ENCODE results near the gene AXIN2.
"Not testable (repeated sequence)": the region's sequence is repeated elsewhere in the genome, so short reads cannot be mapped to it uniquely, and the experiment has no call there.

The AXIN2 gene

DNA sequence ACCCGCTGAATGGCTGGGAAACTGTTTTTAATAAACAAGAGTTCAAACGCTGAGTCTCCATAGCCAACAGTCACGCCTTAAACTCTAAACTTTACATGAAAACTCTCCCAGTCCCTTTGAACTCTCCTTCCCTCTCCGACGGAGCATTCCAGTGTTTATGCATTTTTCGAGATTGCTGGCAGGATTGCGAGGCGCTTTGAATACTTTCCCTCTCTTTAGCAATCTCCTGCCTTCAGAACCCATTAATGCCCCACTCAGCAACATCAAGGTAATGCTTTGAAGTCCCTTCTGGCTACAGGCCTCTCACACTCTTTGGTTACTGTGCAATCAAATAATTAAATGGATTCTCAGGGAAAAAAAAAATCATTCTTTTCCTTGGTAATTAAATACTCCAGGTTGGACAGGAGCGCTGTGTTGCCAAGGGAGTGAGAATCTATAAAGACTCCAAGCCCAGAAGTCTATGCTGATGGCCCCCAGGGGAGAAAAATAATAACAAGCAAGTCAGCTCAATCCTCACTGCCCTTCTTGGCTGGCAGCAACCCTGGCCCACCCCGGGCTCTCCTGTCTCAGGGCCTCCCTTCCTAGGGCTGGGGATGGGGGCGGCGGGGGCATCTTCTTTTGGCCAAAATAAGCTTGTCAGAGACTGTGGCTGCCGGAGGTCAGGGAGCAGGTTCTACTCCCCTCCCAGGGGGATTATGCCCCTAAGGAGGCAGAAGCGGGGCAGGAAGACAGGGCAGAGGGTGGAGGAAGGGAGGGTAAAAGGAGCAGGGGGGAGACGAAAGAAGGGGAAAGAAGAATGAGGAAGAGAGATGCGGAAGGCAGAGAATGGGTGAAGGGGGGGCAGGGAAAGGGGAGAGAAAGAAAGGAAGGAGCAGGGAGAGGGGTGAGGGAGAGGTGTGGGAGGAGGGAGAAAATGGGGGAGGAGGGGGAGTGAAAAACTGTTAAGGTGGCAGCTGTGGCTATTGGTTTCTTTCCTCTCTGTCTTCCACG is 45.2 kb downstream of the AXIN2 start:
- TF ChIP-seq FOXP2 (optimal IDR thresholded peaks at IDR 0.05; ENCODE audit: control extremely low read depth, extremely low read length, insufficient read depth), result no peak
- no peak for TF ChIP-seq EZH2 (IDR thresholded peaks at IDR 0.05)
- no peak for TF ChIP-seq POLR2AphosphoS5 (IDR thresholded peaks at IDR 0.05; ENCODE audit: borderline replicate concordance, low read depth, low read length)
- H3K4me3 ChIP-seq, result no peak overlapping the region
- no peaks in the 10 kb centered on the region for H3K9me3 ChIP-seq (ENCODE audit: low read depth, low read length)
- H3K9ac ChIP-seq (ENCODE audit: insufficient read length), result no peak overlapping the region
- no peaks in the 10 kb centered on the region for H3K36me3 ChIP-seq (ENCODE audit: insufficient read depth, low read length)
- no peak for DNase-seq (ENCODE audit: low read depth, low spot score)
- H3K27ac ChIP-seq, result no peak overlapping the region

DNA sequence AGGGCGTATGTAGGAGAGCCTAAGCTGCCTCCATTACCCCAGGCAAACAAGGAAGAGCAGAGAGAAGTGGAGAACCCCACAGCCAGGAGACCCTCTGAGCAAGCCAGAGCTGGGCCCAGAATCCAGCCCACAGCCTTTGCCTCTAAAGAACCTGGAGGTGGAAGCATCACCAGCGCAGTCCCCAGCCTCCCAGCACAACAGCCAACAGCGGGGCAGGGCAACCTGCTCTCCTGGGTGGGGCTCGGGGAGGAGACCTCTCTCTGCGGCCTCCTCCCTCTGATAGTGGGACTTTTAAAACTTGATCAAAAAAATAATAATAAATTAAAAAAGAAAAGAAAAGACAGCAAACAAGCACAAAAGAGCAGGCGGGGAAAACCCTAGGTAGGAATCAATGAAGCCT is 45.9 kb downstream of the AXIN2 start:
- no peaks in the 10 kb centered on the region for H3K36me3 ChIP-seq (ENCODE audit: insufficient read depth, low read length)

DNA sequence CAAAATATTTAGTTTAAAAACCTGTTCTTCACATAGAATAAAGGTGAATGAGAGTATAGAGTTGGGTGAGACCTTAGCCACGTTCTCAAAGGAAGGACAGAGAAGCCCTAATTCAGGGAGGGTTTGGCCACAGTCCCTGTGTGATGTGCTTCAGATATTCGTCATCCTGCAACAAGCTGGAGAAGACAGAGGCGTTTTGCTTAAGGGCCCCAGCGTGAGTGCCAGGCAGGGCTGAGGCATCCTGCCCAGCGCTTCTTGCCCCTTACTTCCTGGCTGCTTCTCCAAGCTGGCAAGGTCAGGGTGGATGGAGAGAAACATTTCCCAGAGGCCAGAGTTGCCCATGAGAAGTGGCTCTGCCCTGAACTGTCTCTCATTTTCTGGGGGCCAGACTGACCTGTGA is 46.9 kb downstream of the AXIN2 start:
- no peaks in the 10 kb centered on the region for H3K36me3 ChIP-seq (ENCODE audit: insufficient read depth, low read length)
- H3K9ac ChIP-seq (ENCODE audit: insufficient read length), result no peak overlapping the region
- no peak overlapping the region for H3K4me3 ChIP-seq
- DNase-seq (ENCODE audit: low read depth, low spot score), result no peak
- H3K9me3 ChIP-seq (ENCODE audit: low read depth, low read length), result no peaks in the 10 kb centered on the region
- TF ChIP-seq FOXP2 (optimal IDR thresholded peaks at IDR 0.05; ENCODE audit: control extremely low read depth, extremely low read length, insufficient read depth) (no peak), POLR2AphosphoS5 (IDR thresholded peaks at IDR 0.05; ENCODE audit: borderline replicate concordance, low read depth, low read length) (no peak), EZH2 (IDR thresholded peaks at IDR 0.05) (no peak)
- no peak overlapping the region for H3K27ac ChIP-seq

More for the DNA sequence above, 45.9 kb downstream of the AXIN2 start:
- no peaks in the 10 kb centered on the region for H3K9me3 ChIP-seq (ENCODE audit: low read depth, low read length)
- no peak for TF ChIP-seq FOXP2 (optimal IDR thresholded peaks at IDR 0.05; ENCODE audit: control extremely low read depth, extremely low read length, insufficient read depth)
- TF ChIP-seq POLR2AphosphoS5 (IDR thresholded peaks at IDR 0.05; ENCODE audit: borderline replicate concordance, low read depth, low read length), result no peak
- no peak for TF ChIP-seq EZH2 (IDR thresholded peaks at IDR 0.05)
- H3K4me3 ChIP-seq, result no peak overlapping the region
- H3K9ac ChIP-seq (ENCODE audit: insufficient read length), result no peak overlapping the region
- DNase-seq (ENCODE audit: low read depth, low spot score), result no peak
- H3K27ac ChIP-seq, result no peak overlapping the region

DNA sequence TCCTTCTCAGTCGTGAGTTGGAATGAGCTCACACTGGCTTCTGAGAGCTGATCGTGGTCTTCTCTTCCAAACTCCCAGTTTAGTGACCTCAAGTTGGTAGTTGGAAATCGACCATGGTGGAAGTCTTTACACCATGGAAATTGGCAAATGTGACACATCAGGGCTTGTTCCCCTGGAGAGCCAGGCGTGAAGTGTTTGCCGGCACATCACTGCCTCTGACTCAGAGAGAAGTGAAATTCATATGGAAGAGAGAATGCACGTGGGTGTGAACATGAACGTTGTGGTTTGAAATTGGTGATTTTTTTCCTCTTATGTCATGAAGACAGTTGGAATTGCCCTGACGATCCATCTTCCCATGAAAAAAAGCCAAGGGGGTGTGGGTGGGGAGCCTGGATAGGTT is 47.4 kb downstream of the AXIN2 start:
- DNase-seq (ENCODE audit: low read depth, low spot score), result no peak
- no peak for TF ChIP-seq FOXP2 (optimal IDR thresholded peaks at IDR 0.05; ENCODE audit: control extremely low read depth, extremely low read length, insufficient read depth)
- TF ChIP-seq EZH2 (IDR thresholded peaks at IDR 0.05), result no peak
- TF ChIP-seq POLR2AphosphoS5 (IDR thresholded peaks at IDR 0.05; ENCODE audit: borderline replicate concordance, low read depth, low read length), result no peak
- Histone ChIP-seq H3K4me3 (no peak overlapping the region), H3K27ac (no peak overlapping the region), H3K36me3 (ENCODE audit: insufficient read depth, low read length) (no peaks in the 10 kb centered on the region), H3K9me3 (ENCODE audit: low read depth, low read length) (no peaks in the 10 kb centered on the region), H3K9ac (ENCODE audit: insufficient read length) (no peak overlapping the region)

DNA sequence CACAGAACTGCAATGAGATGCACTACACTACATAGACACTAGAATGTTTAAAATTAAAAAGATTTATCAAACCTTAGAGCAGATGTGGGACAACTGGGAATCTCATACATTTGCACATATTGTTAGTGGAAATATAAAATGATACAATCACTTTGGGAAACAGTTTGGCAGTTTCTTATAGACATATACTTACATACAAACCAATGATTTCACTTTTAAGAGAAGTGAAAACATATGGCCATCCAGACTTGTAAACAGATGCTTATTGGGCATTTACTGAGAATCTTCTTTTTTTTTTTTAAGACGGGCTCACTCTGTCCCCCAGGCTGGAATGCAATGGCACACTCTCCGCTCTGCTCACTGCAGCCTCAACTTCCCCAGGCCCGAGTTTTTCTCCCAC is 50.1 kb downstream of the AXIN2 start:
- no peaks in the 10 kb centered on the region for H3K9me3 ChIP-seq (ENCODE audit: low read depth, low read length)
- TF ChIP-seq FOXP2 (optimal IDR thresholded peaks at IDR 0.05; ENCODE audit: control extremely low read depth, extremely low read length, insufficient read depth) (no peak), POLR2AphosphoS5 (IDR thresholded peaks at IDR 0.05; ENCODE audit: borderline replicate concordance, low read depth, low read length) (no peak), EZH2 (IDR thresholded peaks at IDR 0.05) (no peak)
- no peaks in the 10 kb centered on the region for H3K36me3 ChIP-seq (ENCODE audit: insufficient read depth, low read length)
- no peak overlapping the region for H3K4me3 ChIP-seq
- H3K27ac ChIP-seq, result no peak overlapping the region
- DNase-seq (ENCODE audit: low read depth, low spot score), result no peak
- no peak overlapping the region for H3K9ac ChIP-seq (ENCODE audit: insufficient read length)

DNA sequence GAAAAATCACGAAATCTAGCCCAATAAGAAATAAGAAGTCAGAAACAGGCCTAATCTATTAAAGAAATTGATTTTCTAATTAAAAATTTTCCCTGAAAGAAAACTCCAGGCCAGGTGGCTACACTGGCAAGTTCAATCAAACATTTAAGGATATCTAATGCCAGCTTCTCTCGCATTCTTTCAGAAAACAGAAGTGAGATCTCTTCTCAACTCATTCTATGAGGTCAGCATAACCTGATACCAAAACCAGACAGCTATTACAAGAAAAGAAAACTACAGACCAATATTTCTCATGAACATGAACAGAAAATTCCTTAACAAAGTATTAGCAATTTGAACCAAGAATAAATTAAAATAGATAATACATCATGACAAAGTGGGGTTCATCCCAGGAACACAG is 52.4 kb downstream of the AXIN2 start:
- no peak for DNase-seq (ENCODE audit: low read depth, low spot score)
- Histone ChIP-seq H3K27ac (no peak overlapping the region), H3K9ac (ENCODE audit: insufficient read length) (no peak overlapping the region), H3K4me3 (no peak overlapping the region), H3K9me3 (ENCODE audit: low read depth, low read length) (no peaks in the 10 kb centered on the region), H3K36me3 (ENCODE audit: insufficient read depth, low read length) (no peaks in the 10 kb centered on the region)
- no peak for TF ChIP-seq FOXP2 (optimal IDR thresholded peaks at IDR 0.05; ENCODE audit: control extremely low read depth, extremely low read length, insufficient read depth)
- TF ChIP-seq EZH2 (IDR thresholded peaks at IDR 0.05), result no peak
- no peak for TF ChIP-seq POLR2AphosphoS5 (IDR thresholded peaks at IDR 0.05; ENCODE audit: borderline replicate concordance, low read depth, low read length)

DNA sequence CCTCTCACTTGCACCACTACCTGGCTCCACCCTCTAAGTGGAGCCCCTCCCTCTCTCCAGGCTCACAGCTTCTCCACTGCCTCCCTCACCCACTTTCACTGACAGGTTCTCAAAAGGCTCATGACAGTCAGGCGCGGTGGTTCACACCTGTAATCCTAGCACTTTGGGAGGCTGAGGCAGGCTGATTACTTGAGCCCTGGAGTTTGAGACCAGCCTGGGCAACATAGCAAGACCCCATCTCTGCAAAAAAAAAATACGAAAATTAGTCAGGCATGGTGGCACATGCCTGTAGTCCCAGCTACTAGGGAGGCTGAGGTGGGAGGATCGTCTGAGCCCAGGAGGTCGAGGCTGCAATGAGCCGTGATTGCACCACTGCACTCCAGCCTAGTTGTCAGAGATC is 56.8 kb downstream of the AXIN2 start:
- H3K9ac ChIP-seq (ENCODE audit: insufficient read length); H3K9me3 ChIP-seq (ENCODE audit: low read depth, low read length); DNase-seq (ENCODE audit: low read depth, low spot score); H3K4me3 ChIP-seq; H3K27ac ChIP-seq; H3K36me3 ChIP-seq (ENCODE audit: insufficient read depth, low read length): not testable (repeated sequence)

DNA sequence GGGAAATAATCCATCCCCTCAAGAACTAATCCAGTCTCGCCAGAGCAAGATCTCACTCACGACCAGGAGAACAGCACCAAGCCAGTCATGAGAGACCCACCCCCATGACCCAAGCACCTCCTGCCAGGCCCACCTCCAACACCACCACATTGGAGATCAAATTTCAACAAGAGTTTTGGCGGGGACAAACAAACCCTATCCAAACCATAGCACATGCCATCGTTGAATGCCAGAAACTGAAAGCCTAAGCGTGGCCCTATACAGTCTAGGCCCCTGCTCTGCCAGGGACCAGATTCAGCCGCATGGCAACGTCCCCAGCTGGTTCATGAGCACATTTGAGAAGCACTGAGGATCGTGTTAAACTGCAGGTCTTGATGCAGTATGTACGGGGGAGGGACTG is 57.3 kb downstream of the AXIN2 start:
- Histone ChIP-seq H3K4me3 (no peak overlapping the region), H3K9me3 (ENCODE audit: low read depth, low read length) (no peaks in the 10 kb centered on the region), H3K36me3 (ENCODE audit: insufficient read depth, low read length) (no peaks in the 10 kb centered on the region), H3K27ac (no peak overlapping the region), H3K9ac (ENCODE audit: insufficient read length) (no peak overlapping the region)
- DNase-seq (ENCODE audit: low read depth, low spot score), result no peak
- no peak for TF ChIP-seq POLR2AphosphoS5 (IDR thresholded peaks at IDR 0.05; ENCODE audit: borderline replicate concordance, low read depth, low read length)
- no peak for TF ChIP-seq FOXP2 (optimal IDR thresholded peaks at IDR 0.05; ENCODE audit: control extremely low read depth, extremely low read length, insufficient read depth)
- TF ChIP-seq EZH2 (IDR thresholded peaks at IDR 0.05), result no peak

DNA sequence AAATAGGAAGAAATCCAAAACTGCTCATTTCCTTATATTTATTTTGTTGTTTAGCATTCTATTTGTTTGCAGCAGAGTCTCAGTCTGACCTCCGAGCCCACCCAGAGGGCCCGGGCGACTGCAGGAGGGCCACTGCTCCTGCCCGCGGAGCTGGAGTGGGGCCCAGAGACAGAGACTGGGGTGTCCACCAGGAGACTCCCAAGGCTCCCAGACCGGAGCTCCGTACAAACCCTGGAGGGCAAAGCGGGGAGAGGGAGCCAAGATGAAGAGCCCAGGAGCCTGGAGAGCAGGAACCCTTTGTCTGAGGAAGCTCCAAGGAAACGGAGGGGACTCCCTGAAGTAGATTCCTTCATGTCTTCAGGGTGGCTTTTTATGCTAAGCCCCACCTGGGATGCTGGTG is 57.9 kb downstream of the AXIN2 start:
- Histone ChIP-seq H3K9ac (ENCODE audit: insufficient read length) (no peak overlapping the region), H3K27ac (no peak overlapping the region), H3K4me3 (no peak overlapping the region), H3K9me3 (ENCODE audit: low read depth, low read length) (no peaks in the 10 kb centered on the region), H3K36me3 (ENCODE audit: insufficient read depth, low read length) (no peaks in the 10 kb centered on the region)
- TF ChIP-seq FOXP2 (optimal IDR thresholded peaks at IDR 0.05; ENCODE audit: control extremely low read depth, extremely low read length, insufficient read depth) (no peak), EZH2 (IDR thresholded peaks at IDR 0.05) (no peak), POLR2AphosphoS5 (IDR thresholded peaks at IDR 0.05; ENCODE audit: borderline replicate concordance, low read depth, low read length) (no peak)
- DNase-seq (ENCODE audit: low read depth, low spot score), result no peak

Measured in SK-N-MC (cell line).